Measurements from ENCODE around the gene SLFN11.

DNA sequence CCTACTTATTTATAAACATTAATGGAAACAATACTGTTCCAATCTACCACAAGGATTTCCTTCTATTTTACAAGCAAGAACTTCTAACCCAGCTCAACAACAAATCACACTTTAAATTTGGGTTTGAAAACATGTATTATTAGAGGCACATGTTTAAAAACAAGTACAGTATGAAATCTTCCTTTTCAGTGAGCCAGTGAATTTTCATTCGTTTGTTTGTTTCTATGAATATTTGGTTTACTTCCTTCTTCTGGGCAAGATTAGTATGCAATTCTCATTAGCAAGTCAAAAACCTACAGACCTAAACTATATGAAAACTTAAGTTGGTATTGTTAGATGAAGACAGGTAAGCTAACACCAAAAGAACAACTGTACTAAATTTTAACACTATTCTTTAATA lies 33.1 kb upstream of the SLFN11 start:
- TF ChIP-seq, protein P1, sequence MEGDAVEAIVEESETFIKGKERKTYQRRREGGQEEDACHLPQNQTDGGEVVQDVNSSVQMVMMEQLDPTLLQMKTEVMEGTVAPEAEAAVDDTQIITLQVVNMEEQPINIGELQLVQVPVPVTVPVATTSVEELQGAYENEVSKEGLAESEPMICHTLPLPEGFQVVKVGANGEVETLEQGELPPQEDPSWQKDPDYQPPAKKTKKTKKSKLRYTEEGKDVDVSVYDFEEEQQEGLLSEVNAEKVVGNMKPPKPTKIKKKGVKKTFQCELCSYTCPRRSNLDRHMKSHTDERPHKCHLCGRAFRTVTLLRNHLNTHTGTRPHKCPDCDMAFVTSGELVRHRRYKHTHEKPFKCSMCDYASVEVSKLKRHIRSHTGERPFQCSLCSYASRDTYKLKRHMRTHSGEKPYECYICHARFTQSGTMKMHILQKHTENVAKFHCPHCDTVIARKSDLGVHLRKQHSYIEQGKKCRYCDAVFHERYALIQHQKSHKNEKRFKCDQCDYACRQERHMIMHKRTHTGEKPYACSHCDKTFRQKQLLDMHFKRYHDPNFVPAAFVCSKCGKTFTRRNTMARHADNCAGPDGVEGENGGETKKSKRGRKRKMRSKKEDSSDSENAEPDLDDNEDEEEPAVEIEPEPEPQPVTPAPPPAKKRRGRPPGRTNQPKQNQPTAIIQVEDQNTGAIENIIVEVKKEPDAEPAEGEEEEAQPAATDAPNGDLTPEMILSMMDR (IDR thresholded peaks at IDR 0.05): no peak
- TF ChIP-seq EZH2 (IDR thresholded peaks at IDR 0.05) (no peak), EZH2phosphoT487 (IDR thresholded peaks at IDR 0.05) (no peak)

Measured in neural progenitor cell (in vitro differentiated cells).